ES-I3 (cell line): ENCODE results near the gene SPAG16.

Experiments
- H3K36me3 ChIP-seq: 2 replicates; pipeline ENCODE4 v1.6.1; 2013; ENCODE audit warnings: mild to moderate bottlenecking, low read length, control low read depth, moderate library complexity; ENCODE audit not compliant: insufficient read depth
- H3K4me1 ChIP-seq: 2 replicates; pipeline ENCODE4 v1.6.1; 2013; ENCODE audit warnings: mild to moderate bottlenecking, control low read depth, low read length; ENCODE audit not compliant: insufficient read depth
- H3K9ac ChIP-seq: 2 replicates; pipeline ENCODE4 v1.6.1; 2013; ENCODE audit warnings: low read depth, mild to moderate bottlenecking, low read length, moderate library complexity
- H3K9me3 ChIP-seq: 2 replicates; pipeline ENCODE4 v1.6.1; 2013; ENCODE audit warnings: mild to moderate bottlenecking, low read length, moderate library complexity; ENCODE audit not compliant: control insufficient read depth, insufficient read depth

Gene SPAG16

GRCh38 chr2:213284105-213285090 is at the start of gene SPAG16:
Gene SPAG16, plus strand, starts transcription at chr2:213284464.
- no peaks in the 10 kb centered on the region for H3K9me3 ChIP-seq
- peak within 1 kb of the TSS; percentile 89 for H3K9ac ChIP-seq
- no peaks in the 10 kb centered on the region for H3K36me3 ChIP-seq
- 0 out of 2 replicates have a peak, but pooled peaks cover 5% of the 10 kb centered on the region for H3K4me1 ChIP-seq

- Histone ChIP-seq H3K9ac (no peak overlapping the region), H3K4me1 (peaks cover 5% of the 10 kb centered on the region; the same call in 1 of the 2 replicates), H3K9me3 (no peaks in the 10 kb centered on the region), H3K36me3 (no peaks in the 10 kb centered on the region)
Measured at GRCh38 chr2:213234641-213235040, 49.6 kb upstream of the SPAG16 start.

- Histone ChIP-seq H3K9me3 (no peaks in the 10 kb centered on the region), H3K36me3 (no peaks in the 10 kb centered on the region), H3K4me1 (peaks cover 5% of the 10 kb centered on the region; the same call in 1 of the 2 replicates), H3K9ac (no peak overlapping the region)
Measured at GRCh38 chr2:213235741-213236140, 48.5 kb upstream of the SPAG16 start.

- Histone ChIP-seq H3K9ac (no peak overlapping the region), H3K4me1 (peaks cover 5% of the 10 kb centered on the region; the same call in 1 of the 2 replicates), H3K9me3 (no peaks in the 10 kb centered on the region), H3K36me3 (no peaks in the 10 kb centered on the region)
Measured at GRCh38 chr2:213237251-213237650, 47.0 kb upstream of the SPAG16 start.

- Histone ChIP-seq H3K9ac (no peak overlapping the region), H3K4me1 (peaks cover 5% of the 10 kb centered on the region; the same call in 1 of the 2 replicates), H3K9me3 (no peaks in the 10 kb centered on the region), H3K36me3 (no peaks in the 10 kb centered on the region)
Measured at GRCh38 chr2:213237787-213238186, 46.5 kb upstream of the SPAG16 start.

GRCh38 chr2:213238753-213239495 is 45.3 kb upstream of the SPAG16 start:
- Histone ChIP-seq H3K4me1 (peaks cover 5% of the 10 kb centered on the region; the same call in 1 of the 2 replicates), H3K9me3 (no peaks in the 10 kb centered on the region), H3K9ac (no peak overlapping the region)

GRCh38 chr2:213241817-213242216 is 42.4 kb upstream of the SPAG16 start:
- no peak overlapping the region for H3K9ac ChIP-seq
- H3K9me3 ChIP-seq, result no peaks in the 10 kb centered on the region
- no peaks in the 10 kb centered on the region for H3K4me1 ChIP-seq
- H3K36me3 ChIP-seq, result no peaks in the 10 kb centered on the region

More at GRCh38 chr2:213238753-213239495, 45.3 kb upstream of the SPAG16 start:
- H3K36me3 ChIP-seq, result no peaks in the 10 kb centered on the region

- no peak overlapping the region for H3K9ac ChIP-seq
- H3K9me3 ChIP-seq, result no peaks in the 10 kb centered on the region
- no peaks in the 10 kb centered on the region for H3K36me3 ChIP-seq
- H3K4me1 ChIP-seq, result no peaks in the 10 kb centered on the region
Measured at GRCh38 chr2:213242653-213243052, 41.6 kb upstream of the SPAG16 start.

GRCh38 chr2:213243189-213244044 is 40.8 kb upstream of the SPAG16 start:
- H3K9ac ChIP-seq, result no peak overlapping the region
- H3K4me1 ChIP-seq, result no peaks in the 10 kb centered on the region
- H3K9me3 ChIP-seq, result no peaks in the 10 kb centered on the region
- no peaks in the 10 kb centered on the region for H3K36me3 ChIP-seq

GRCh38 chr2:213246497-213247281 is 37.6 kb upstream of the SPAG16 start:
- no peaks in the 10 kb centered on the region for H3K36me3 ChIP-seq
- H3K9ac ChIP-seq, result no peak overlapping the region
- H3K4me1 ChIP-seq, result no peaks in the 10 kb centered on the region; the same call in 1 of the 2 replicates
- no peaks in the 10 kb centered on the region for H3K9me3 ChIP-seq

- H3K9me3 ChIP-seq, result no peaks in the 10 kb centered on the region
- H3K36me3 ChIP-seq, result no peaks in the 10 kb centered on the region
- H3K9ac ChIP-seq, result no peak overlapping the region
- peaks cover 6% of the 10 kb centered on the region; the same call in 1 of the 2 replicates for H3K4me1 ChIP-seq
Measured at GRCh38 chr2:213247566-213247965, 36.7 kb upstream of the SPAG16 start.

GRCh38 chr2:213248637-213249036 is 35.6 kb upstream of the SPAG16 start:
- H3K9me3 ChIP-seq, result no peaks in the 10 kb centered on the region
- H3K4me1 ChIP-seq, result peaks cover 6% of the 10 kb centered on the region; the same call in 1 of the 2 replicates
- no peak overlapping the region for H3K9ac ChIP-seq
- H3K36me3 ChIP-seq, result no peaks in the 10 kb centered on the region

GRCh38 chr2:213249502-213249901 is 34.8 kb upstream of the SPAG16 start:
- no peak overlapping the region for H3K9ac ChIP-seq
- peaks cover 6% of the 10 kb centered on the region; the same call in 1 of the 2 replicates for H3K4me1 ChIP-seq

More at GRCh38 chr2:213249502-213249901, 34.8 kb upstream of the SPAG16 start:
- H3K36me3 ChIP-seq, result no peaks in the 10 kb centered on the region
- H3K9me3 ChIP-seq, result no peaks in the 10 kb centered on the region
